Measurements from ENCODE around the gene ZSCAN18. TPM values are rescaled to one million over a fixed set of nuclear protein-coding genes. Genes with fewer than 3 reads are reported as not detected.

ZSCAN18 gene
- total RNA-seq, 1 donor from 2014 or later: 31.8 TPM

GRCh38 chr19:58059003-58059670 lies 38.9 kb downstream of the ZSCAN18 start, which contains the start of gene ZNF135:
Gene ZNF135 (plus strand): TSS chr19:58059282. CDS start chr19:58060003, 721 bp downstream.
- no peaks in the 10 kb centered on the region for H3K4me1 ChIP-seq (ENCODE audit: insufficient read depth, low read length)
- no peaks in the 10 kb centered on the region for H3K27me3 ChIP-seq (ENCODE audit: insufficient read depth, low read length)
- Mint-ChIP-seq H3K27me3 (ENCODE audit: low read depth, unreplicated experiment) (peaks cover 3% of the 10 kb centered on the region), H3K4me1 (ENCODE audit: low read depth, unreplicated experiment) (no peaks in the 10 kb centered on the region), H3K9me3 (ENCODE audit: unreplicated experiment) (peaks cover 45% of the 10 kb centered on the region), H3K4me3 (ENCODE audit: unreplicated experiment) (peak within 1 kb of the TSS; percentile 51), H3K27ac (ENCODE audit: unreplicated experiment) (peak within 1 kb of the TSS; percentile 13), H3K36me3 (ENCODE audit: low read depth, unreplicated experiment) (peaks cover 15% of the 10 kb centered on the region)
- H3K9me3 ChIP-seq (ENCODE audit: insufficient read depth, low read depth, low read length): peaks cover 22% of the 10 kb centered on the region
- TF ChIP-seq EZH2 (IDR thresholded peaks at IDR 0.05; ENCODE audit: insufficient read depth, low read length): no peak
- TF ChIP-seq CTCF (IDR thresholded peaks at IDR 0.05; ENCODE audit: insufficient read depth, low read depth, low read length): no peak
- no peak within 1 kb of the TSS for H3K27ac ChIP-seq (ENCODE audit: low read depth, low read length)
- H3K9ac ChIP-seq (ENCODE audit: low read length): peak within 1 kb of the TSS; percentile 68
- no peak for FAIRE-seq
- H3K36me3 ChIP-seq (ENCODE audit: insufficient read depth, low read length): no peaks in the 10 kb centered on the region
- peak within 1 kb of the TSS; percentile 57 for H3K4me3 ChIP-seq (ENCODE audit: insufficient read depth, low read depth, low read length)
- H2AFZ ChIP-seq (ENCODE audit: low read depth, low read length): peak within 1 kb of the TSS; percentile 91
- H4K20me1 ChIP-seq (ENCODE audit: insufficient read depth, low read length): no peaks in the 10 kb centered on the region
- H3K4me2 ChIP-seq (ENCODE audit: low read length): peak within 1 kb of the TSS; percentile 80
- DNase-seq (ENCODE audit: low read depth): peak; percentile 72
- H3K79me2 ChIP-seq (ENCODE audit: insufficient read depth, low read length): no peaks in the 10 kb centered on the region

GRCh38 chr19:58058467-58058866 lies 39.6 kb downstream of the ZSCAN18 start:
- Mint-ChIP-seq H3K4me3 (ENCODE audit: unreplicated experiment) (no peak overlapping the region), H3K27ac (ENCODE audit: unreplicated experiment) (no peak overlapping the region)
- peak overlapping the region; percentile 80 for H3K4me2 ChIP-seq (ENCODE audit: low read length)

More at GRCh38 chr19:58058467-58058866, 39.6 kb downstream of the ZSCAN18 start:
- Mint-ChIP-seq H3K9me3 (ENCODE audit: unreplicated experiment) (peaks cover 40% of the 10 kb centered on the region), H3K27me3 (ENCODE audit: low read depth, unreplicated experiment) (peaks cover 3% of the 10 kb centered on the region), H3K36me3 (ENCODE audit: low read depth, unreplicated experiment) (peaks cover 12% of the 10 kb centered on the region), H3K4me1 (ENCODE audit: low read depth, unreplicated experiment) (no peaks in the 10 kb centered on the region)
- Histone ChIP-seq H3K36me3 (ENCODE audit: insufficient read depth, low read length) (no peaks in the 10 kb centered on the region), H3K9me3 (ENCODE audit: insufficient read depth, low read depth, low read length) (peaks cover 18% of the 10 kb centered on the region), H3K27me3 (ENCODE audit: insufficient read depth, low read length) (no peaks in the 10 kb centered on the region), H3K9ac (ENCODE audit: low read length) (peak overlapping the region; percentile 68), H3K79me2 (ENCODE audit: insufficient read depth, low read length) (no peaks in the 10 kb centered on the region), H3K4me3 (ENCODE audit: insufficient read depth, low read depth, low read length) (peak overlapping the region; percentile 39), H2AFZ (ENCODE audit: low read depth, low read length) (peak overlapping the region; percentile 91), H4K20me1 (ENCODE audit: insufficient read depth, low read length) (no peaks in the 10 kb centered on the region), H3K27ac (ENCODE audit: low read depth, low read length) (no peak overlapping the region), H3K4me1 (ENCODE audit: insufficient read depth, low read length) (no peaks in the 10 kb centered on the region)
- DNase-seq (ENCODE audit: low read depth) (no peak), FAIRE-seq (no peak)
- TF ChIP-seq CTCF (IDR thresholded peaks at IDR 0.05; ENCODE audit: insufficient read depth, low read depth, low read length) (no peak), EZH2 (IDR thresholded peaks at IDR 0.05; ENCODE audit: insufficient read depth, low read length) (no peak)

Measured in astrocyte (in vitro differentiated cells and primary cell).